NCI-H146 (cell line): ENCODE results near the gene HAND1.

Experiments
- DNase-seq: peaks from one replicate; lab custom pipeline; 2025; lab: John Stamatoyannopoulos, UW

HAND1 gene

GRCh38 chr5:154506049-154506715 lies 28.2 kb upstream of the HAND1 start:
- DNase-seq = no peak

DNA sequence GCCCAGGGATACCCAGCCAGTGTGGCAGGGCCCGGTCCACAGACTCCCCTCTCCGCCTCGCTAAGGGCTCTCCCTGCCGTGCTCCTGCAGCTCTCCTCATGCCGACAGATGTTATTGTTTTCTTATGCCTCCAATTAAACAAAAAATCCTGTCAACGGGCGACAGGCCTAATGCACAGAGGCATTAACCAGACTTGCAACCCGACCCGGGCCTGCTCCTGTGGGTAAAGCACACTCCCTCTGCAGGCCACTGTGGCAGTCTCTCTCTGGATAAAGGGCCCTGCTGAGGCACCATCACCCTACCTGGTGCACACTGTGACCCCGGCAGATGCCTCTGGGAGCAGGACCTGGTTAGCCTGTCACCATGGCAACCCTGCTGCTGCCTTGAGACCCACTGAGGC lies 27.5 kb upstream of the HAND1 start:
- no peak for DNase-seq

DNA sequence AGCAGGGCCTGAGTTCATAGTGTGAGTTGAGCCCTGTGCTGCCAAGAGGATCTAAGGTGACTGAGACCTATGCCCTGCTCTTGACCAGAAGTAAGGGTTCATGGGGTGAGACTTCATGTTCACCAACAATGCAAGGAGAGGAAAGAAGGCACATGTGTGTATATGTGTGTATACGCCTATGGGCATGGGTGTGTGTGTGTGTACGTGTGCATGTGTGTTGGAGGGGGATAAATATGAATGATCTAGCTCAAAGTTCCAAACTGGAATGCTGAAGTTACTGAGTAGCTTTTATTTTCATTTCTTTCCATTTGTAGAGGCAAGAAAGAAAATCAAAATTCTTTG lies 25.6 kb upstream of the HAND1 start:
- no peak for DNase-seq

GRCh38 chr5:154502180-154502579 lies 24.2 kb upstream of the HAND1 start:
- no peak for DNase-seq

DNA sequence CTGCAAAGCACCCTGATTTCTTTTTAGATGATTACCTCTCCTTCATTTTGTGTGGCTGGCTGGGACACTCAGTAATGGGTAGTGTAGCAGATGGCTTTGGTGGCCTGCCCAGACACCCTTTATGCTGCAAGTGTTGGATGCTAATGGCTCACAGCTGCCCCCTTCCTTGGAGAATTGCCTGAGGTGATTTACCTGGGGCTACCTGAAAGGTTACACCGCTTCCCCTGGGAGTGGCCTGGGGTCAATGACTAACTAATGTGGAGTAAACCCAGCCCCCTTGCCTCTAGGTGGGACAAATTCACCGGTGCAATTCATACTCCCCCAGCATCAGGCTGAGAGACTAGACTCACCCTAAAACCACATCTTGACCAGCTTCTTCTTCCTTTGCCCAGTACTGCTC lies 23.5 kb upstream of the HAND1 start:
- peak; percentile 28 for DNase-seq

DNA sequence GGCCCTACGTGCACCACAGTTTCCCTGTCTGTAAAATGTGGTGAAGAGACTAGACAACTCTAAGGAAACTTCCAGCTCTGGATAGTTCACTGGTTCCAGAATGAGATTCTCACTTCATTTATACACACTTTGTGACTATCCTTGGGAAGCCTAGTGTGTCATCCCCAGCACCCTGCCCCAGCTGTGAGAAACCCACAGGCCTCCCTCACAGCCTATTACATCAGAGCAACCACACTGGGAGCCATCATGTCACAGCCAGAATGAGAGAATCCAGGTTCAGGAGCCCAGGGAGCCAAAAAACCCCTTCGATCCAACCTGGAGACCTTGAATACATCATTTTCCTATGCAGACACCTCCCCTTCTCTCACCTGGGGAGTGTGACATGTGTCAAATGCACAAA lies 21.0 kb upstream of the HAND1 start:
- DNase-seq = no peak

DNA sequence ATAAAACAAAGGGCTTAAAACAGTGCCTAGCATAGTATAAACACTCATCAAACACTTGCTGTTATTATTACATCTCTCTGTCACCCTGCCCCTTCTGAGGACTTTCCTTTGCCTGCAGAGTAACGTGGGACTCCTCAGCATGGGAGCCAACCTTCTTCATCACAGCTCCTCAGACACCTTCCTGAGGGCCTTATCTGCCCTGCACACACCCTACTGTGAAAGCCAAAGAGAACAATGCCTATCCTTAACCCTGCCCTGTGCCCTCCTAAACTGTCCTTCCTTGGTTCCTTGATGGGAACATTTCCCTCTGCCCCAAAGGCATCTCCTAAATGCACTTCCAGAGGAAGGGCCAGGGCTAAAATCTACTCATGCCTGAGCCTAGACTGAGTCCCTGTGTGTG lies 20.6 kb upstream of the HAND1 start:
- no peak for DNase-seq

DNA sequence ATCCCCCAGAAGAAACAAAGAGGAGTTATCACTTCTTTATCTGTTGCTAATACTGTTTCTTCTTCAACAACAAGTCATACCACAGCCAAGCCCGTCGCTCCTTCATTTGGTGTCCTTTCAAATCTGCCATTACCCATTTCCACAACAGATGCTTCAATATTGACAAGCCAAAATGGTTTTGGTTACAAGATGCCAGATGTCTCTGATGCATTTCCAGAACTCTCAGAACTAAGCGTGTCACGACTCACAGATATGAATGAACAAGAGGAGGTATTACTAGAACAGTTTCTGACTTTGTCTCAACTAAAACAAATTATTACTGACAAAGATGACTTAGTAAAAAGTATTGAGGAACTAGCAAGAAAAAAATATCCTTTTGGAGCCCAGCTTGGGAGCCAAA lies 16.0 kb upstream of the HAND1 start:
- no peak for DNase-seq

- DNase-seq = no peak
Observed at GRCh38 chr5:154493274-154493673, 15.2 kb upstream of the HAND1 start.

- DNase-seq = no peak
Observed at GRCh38 chr5:154491941-154492340, 13.9 kb upstream of the HAND1 start.

GRCh38 chr5:154487541-154487940 lies 9.5 kb upstream of the HAND1 start:
- no peak for DNase-seq

DNA sequence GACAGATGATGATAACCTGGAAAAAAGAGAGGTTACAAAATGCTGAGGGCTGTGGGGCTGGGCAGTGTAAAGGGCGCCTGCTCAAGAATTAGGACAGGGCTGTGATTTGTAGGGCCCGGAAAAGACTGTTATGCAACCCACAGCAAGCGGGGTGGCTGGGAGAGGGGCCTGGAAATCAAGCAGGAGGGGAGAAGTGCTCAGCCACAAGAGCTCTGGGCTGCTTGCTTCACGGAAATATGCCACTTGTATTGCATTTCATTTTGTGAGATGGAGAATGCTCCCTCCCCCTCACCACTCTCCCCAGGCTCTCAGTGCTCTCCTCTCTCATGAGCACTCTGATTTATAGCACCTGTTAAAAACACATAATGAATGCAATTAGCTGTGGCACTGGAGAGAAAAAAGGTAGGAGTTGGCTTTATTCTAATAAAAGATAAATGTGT lies 8.4 kb upstream of the HAND1 start:
- peak; percentile 19 for DNase-seq

DNA sequence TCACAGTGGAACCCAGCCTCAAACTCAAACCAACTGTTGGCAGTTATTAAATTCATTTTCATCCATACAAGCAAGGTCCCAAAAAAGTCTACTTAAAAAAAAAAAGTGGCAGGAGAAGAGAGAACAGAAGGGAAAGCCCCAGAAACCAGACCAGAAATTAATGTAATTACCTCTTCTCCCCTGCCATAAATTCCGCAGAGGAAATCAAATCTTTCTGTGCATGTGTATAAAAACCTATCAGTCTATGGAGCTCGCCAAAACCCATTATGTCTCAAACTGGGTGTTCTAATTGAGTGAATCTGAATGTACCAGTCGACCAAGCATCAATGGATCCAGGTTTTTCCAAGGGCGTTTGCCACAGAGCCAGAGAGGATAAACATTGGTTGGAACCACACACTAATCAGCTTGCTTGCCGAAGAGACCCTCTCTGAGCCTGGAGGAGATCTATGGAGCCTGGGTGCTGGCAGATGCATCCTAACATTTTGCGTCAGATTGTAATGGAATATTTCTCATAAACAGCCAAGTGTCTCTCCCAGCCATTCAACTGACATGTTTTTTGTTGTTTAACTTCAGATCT lies 7.9 kb upstream of the HAND1 start:
- no peak for DNase-seq

DNA sequence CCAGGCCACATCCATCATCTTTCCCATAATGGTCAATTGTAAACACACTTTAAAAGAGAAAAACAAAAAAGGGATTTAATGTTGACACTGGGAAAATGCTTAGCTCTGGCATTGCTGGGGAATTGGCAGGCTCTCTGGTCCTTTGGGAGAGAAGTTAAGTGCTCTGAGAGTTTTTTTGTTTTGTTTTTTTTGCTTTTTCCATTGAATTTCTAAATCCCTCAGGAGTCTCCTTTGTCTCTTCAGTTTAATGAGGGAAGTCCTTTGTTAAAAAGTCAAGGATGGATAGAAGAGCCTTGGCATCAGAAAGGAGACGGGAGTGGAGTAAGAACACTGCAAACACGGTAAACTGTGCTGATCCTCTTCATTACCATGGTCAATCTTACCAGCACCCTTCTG lies 7.1 kb upstream of the HAND1 start:
- DNase-seq = no peak

DNA sequence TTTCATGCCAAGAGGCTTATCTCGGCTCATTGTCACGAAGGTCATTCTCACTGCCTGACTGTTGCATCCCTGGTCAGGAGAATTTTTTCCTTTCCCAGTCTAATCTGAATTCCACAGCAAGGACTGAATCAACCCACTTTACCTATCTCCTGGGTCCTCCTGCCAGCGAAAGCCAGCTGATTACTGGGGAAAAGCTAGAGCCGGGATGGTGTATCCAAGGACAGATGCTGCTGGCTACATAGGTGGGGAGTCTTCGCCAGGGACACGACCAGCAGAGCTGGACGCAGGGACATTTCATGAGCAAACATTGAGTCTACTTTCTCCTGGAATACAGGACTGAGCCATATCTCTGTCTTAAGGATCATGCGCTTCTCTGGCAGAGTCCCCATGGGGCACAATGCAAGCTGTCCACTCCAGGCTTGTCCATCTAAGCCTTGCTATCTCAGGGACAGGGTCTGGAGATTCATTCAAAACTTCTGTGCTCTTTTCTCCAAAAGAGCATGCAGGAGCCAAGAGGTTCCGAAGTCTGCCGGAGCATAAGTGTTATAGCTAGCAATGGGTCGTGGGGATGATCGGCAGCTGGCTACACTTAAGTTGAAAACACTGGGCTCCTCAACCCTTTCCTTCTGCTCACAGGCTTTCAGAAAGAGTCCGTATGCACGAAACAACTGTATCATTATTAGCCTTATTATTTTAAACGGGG lies 6.5 kb upstream of the HAND1 start:
- DNase-seq = no peak

DNA sequence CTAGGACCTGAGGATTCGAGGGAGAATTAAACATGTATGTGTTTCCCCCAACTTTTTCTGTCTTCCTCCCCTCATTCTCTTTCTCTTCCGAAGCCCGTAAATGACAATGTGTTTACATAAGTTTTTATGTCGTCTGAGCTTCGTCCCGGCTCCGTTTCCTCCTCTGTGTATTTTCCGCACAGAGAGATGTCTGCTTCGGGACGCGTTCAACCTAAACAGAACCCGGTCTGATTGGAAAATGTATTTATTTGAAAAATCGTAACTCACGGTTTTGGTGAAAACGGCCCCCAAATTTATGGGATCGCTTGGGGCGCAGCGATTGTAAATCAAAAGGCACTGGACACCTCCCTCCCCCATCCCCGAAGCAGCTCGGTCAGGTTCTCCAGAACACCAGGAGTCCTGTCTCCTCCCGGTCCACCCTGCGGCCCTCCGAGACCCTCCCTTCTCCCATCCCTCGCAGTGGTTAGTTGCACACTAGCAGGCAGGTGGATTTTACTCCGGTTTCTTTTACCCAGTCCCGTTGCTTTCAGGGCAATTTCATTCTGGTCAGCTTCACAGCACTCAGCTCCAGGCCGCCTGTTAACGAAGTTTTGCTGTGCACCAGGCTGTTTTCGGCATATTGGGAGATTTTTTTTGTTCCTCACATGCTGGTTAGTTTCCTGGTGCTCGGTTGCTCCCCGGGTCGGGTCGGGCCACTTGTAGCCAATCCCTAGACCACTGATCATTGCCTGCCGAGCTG lies 5.8 kb upstream of the HAND1 start:
- no peak for DNase-seq

DNA sequence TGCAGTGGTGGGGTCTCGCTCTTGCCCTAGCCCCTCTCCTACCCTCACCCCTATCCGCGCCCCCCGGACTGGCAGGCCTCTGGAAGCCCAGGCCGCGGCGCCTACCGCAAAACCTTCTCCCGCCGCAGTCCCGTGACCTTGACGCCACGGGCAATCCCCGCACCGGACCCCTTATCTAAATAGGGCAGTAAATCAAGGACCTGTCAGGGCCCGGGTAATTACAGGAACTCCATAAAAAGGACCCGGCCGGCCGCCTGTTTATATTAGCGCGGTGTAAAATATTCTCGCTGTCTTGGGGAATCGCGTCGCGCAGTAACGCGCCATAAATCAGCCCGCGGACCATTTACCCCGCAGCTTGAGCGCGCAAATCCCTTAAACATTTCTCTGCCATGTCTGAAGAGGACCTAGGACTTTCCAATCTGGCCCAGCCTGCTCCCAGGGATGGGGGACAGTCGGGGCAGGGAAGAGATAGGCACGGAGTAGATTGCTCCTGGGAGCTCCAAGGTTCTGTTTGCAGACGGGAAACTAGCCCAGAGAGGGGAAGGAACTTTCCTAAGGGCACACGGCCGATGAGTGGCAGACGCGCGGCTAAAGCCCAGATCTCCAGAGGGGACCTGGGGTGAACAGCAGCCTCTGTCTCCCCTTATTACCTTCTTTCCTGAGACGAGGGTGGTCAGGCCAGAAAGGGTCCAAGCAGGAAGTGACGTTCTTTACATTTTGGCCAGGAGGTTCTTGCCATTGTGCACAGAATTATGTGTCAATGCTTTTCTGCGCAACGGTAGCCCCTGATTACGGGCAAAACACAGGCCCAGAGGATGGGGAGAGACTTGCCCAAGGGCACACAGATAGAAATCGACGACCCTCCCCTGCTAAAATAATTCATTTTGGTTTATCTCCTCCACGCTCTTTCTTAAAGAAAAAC lies 4.8 kb upstream of the HAND1 start:
- DNase-seq = no peak

DNA sequence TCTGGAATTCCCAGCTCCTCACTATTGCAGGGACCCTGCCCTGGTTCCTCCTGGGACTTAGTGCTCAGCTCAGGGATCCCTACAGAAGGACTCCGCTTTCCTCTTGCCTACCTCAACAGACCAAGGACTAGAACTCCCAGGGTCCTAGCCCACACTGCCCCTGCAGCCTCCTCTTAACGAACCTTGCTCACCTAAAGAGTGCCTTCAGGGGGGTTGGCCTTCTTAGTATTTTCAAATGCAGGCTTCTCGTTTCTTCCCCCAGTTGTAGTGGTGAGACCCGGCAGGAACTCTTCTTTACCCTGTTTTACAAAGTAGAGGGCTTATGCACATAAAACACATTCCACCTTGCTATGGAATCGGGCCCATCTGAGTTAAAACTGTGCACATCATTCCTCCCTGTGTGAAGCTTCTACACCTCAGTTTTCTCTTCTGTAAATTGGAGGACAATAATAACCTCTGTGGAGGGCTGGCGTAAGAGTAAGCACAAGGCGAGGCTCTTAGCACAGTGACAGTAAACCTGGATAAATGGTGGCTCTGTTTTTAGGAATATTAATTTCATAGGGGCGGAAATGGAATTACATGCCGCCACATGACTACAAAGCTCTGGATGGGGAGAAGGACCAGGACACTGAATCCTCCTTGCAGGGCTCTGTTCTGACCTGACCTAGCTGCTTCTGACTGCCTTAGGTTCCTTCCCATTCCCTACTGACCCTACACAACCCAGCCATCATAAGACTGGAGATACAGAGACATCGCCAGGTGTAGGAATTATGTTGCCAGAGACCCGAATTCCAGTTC lies 3.8 kb upstream of the HAND1 start:
- no peak for DNase-seq

DNA sequence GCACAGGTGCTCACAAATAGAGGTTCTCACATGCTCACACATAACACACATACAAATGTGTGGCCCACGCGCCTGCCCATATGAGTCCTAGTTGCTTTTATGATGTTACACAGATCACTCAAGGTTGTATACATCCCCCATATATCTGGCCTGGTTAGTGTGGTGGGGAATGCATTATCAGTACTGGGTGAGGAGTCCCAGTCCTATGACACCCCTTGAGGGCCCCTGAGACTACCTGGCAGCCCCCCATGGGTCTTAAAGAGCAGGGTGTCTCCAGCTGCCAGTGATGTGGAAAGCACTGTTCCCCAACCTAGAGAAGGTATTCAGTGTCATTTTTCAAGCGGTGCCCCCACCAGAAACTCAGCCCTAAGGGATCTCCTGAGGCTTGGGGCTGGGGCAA lies 2.8 kb upstream of the HAND1 start:
- DNase-seq = no peak

DNA sequence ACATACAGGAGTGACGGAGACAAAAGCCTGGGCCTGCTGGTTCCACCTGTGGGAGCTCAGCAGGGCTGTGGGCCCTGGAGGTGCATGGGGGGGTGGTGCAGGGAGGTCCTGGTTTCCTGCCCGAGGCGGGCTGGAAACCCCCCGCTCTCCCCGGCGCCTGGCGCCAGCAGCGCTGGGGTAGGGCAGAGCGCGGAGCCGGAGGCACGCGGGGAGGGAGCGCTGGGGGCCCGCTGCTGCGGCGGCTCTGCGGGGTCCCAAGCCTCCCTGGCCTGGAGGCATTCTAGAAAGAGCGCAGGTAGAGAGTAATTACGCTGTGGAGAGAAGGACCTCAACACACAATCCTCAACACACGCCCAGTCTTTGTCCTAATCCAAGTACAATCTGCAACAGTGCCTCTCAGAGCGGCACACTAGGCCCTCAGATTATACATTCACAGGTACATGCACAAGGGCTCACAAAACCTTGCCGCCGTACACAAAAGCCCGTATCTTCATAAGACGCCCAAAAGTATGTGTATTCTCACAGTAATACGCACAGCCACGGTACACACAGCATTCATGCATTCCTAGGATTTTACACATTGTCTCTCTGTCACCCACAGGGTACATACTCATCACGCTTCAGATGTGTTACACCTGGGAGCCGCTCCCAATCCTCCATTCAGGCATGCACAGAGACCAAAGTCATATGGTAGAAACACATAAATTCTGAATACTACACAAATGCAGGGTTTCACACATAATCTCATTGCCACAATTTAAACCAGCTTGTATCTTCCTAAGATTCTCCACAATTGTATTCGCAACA lies 2.1 kb upstream of the HAND1 start:
- DNase-seq = peak; percentile 7
